Peyer's patch (tissue), 4 donors: ENCODE data around the gene NOC4L.

Experiments used
- POLR2A ChIP-seq, 2 donors: fragments of 450-650 bp; IDR thresholded peaks; one replicate each; pipeline ENCODE4 v1.5.1; 2017; ENCODE audit warnings: antibody characterized with exemption in 2 of 2, mild to moderate bottlenecking in 2 of 2, moderate library complexity in 2 of 2
- TF ChIP-seq, protein P1 (sequence below), 6 experiments: fragments of 450-650 bp in 4 of 6; fragments of 200-600 bp in 2 of 6; sonication (generic) in 1 of 6; IDR thresholded peaks; one replicate each; pipeline ENCODE4 v1.5.1; 2017 to 2019; ENCODE audit warnings: antibody characterized with exemption in 6 of 6, mild to moderate bottlenecking in 3 of 6, moderate library complexity in 1 of 6

DNA sequence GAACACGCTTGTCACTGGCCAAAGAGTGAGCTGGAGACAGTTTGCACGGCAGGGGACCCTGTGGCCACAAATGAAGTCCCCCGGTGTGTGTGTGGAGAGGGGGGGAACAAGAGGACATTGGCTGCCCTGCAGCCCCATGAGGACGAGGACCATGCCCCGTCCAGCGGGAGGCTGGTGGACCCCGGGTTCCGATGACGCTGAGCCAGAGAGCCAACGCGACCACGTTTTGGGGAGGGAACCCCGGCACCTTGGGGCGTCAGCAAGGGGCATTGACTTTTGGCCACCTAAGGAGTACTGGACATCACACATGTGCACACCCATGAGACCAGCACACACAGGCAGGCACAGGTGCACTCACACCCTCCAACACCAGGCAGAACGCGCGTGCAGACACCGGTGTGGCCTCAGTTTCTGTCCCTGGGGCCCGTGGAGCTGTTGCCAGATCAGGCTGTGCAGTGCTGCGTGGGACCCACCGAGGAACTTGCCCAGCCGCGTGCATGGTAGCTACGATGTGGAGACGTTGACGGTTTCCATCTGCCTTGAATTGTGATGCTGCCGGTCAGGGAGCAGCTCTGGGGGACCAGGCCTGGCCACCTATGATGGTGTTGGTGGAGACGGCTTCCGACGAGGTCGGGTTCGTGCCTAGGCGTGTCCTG lies 26.5 kb downstream of the NOC4L start:
- TF ChIP-seq, protein P1, sequence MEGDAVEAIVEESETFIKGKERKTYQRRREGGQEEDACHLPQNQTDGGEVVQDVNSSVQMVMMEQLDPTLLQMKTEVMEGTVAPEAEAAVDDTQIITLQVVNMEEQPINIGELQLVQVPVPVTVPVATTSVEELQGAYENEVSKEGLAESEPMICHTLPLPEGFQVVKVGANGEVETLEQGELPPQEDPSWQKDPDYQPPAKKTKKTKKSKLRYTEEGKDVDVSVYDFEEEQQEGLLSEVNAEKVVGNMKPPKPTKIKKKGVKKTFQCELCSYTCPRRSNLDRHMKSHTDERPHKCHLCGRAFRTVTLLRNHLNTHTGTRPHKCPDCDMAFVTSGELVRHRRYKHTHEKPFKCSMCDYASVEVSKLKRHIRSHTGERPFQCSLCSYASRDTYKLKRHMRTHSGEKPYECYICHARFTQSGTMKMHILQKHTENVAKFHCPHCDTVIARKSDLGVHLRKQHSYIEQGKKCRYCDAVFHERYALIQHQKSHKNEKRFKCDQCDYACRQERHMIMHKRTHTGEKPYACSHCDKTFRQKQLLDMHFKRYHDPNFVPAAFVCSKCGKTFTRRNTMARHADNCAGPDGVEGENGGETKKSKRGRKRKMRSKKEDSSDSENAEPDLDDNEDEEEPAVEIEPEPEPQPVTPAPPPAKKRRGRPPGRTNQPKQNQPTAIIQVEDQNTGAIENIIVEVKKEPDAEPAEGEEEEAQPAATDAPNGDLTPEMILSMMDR (IDR thresholded peaks at IDR 0.05): no peak
- TF ChIP-seq POLR2A (IDR thresholded peaks at IDR 0.05): no peak
